ENCODE data around the gene HSPA1B.
"Not testable (repeated sequence)": the region's sequence is repeated elsewhere in the genome, so short reads cannot be mapped to it uniquely, and the experiment has no call there.

Gene HSPA1B

DNA sequence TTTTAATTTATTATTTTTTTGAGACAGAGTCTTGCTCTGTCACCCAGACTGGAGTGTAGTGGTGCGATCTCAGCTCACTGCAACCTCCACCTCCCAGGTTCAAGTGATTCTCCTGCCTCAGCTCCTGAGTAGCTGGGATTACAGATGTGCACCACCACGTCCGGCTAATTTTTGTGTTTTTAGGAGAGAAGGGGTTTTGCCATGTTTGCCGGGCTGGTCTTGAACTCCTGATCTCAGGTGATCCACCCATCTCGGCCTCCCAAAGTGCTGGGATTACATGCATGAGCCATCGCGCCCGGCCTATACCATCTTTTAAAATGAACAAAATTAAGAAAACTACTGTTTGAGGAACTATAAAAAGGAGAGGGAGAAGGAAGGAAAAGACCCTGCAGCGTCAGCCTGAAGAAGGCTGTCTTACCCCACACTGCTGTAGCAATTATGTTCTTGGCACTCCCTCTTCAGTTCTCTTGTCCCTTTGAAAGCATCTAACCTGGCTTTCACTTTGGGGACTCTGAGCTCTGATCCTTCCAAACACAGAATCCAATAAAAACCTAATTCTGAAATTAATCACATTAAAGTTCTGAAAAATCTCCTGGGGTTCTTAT lies 3.8 kb upstream of the HSPA1B start:
- DNase-seq (ENCODE audit: extremely low spot score, insufficient read length, low read depth); FAIRE-seq: not testable (repeated sequence)

DNA sequence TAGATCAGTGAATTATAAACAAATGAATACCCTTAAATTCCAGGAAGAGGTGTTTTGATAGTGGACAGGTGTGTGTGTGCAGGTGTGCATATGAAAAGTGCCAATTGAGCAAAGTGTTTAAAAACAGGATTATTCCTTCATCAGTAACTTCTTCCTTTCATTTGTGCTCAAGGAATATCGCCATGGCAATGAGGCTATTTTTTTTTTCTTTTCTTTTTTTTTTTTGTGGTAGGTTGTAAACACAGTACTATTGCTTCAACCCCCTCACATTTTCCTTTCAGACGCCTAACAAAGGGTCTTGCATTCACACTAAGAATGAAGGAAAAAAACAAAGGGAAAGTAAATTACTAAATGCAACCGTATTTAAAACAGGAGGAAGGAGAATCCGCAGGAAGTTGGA lies 2.0 kb upstream of the HSPA1B start:
- FAIRE-seq (no peak), DNase-seq (ENCODE audit: extremely low spot score, insufficient read length, low read depth) (no peak)

DNA sequence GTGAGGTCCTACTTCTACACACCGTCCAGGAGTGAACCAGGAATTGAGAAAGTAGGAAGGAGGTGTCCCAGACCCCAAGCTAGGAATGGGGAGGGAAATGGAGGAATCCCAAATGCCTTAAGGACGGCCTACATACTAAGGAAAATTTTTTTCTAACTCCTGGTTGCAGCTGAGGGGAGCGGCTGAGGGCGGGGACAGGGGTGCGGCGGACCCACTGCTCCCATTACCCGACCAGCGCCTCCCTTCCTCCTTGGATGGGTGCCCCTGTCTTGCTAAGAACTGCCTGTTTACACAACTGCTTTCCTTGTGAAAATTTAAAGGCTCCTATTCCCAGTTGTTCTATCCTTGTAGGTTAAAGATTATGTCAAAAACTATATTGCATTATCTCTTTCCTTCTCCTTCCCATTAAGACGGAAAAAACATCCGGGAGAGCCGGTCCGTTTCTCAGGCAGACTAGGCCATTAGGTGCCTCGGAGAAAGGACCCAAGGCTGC lies 699 bp upstream of the HSPA1B start:
- peak; percentile 12 for FAIRE-seq
- no peak for DNase-seq (ENCODE audit: extremely low spot score, insufficient read length, low read depth)

GRCh38 chr6:31829633-31830283 lies 2.2 kb downstream of the HSPA1B start:
- FAIRE-seq (no peak), DNase-seq (ENCODE audit: extremely low spot score, insufficient read length, low read depth) (no peak)

DNA sequence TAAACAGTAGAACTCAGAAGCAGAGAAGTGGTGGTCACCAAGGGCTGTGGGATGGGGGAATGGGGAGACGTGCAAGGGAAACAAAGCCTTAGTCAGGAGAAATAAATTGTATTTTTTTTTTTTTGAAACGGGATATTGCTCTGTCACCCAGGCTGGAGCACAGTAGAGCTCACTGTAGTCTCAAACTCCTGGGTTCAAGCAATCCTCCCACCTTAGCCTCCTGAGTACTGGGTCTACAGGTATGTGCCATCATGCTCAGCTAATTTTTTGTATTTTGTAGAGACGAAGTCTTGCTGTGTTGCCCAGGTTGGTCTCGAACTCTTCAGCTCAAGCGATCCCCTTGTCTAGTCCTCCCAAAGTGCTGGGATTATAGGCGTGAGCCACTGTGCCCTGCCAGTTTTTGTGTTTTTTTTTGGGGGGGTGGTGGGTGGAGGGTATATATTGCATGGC lies 3.4 kb downstream of the HSPA1B start:
- DNase-seq (ENCODE audit: extremely low spot score, insufficient read length, low read depth) (no peak), FAIRE-seq (no peak)

- no peak for FAIRE-seq
- no peak for DNase-seq (ENCODE audit: extremely low spot score, insufficient read length, low read depth)
Measured at GRCh38 chr6:31831350-31832215, 4.0 kb downstream of the HSPA1B start.

- FAIRE-seq (peak; percentile 73), DNase-seq (ENCODE audit: extremely low spot score, insufficient read length, low read depth) (peak; percentile 77)
Measured at GRCh38 chr6:31834367-31835250, 7.1 kb downstream of the HSPA1B start.

- no peak for DNase-seq (ENCODE audit: extremely low spot score, insufficient read length, low read depth)
- FAIRE-seq = no peak
Measured at GRCh38 chr6:31836047-31836473, 8.5 kb downstream of the HSPA1B start.

DNA sequence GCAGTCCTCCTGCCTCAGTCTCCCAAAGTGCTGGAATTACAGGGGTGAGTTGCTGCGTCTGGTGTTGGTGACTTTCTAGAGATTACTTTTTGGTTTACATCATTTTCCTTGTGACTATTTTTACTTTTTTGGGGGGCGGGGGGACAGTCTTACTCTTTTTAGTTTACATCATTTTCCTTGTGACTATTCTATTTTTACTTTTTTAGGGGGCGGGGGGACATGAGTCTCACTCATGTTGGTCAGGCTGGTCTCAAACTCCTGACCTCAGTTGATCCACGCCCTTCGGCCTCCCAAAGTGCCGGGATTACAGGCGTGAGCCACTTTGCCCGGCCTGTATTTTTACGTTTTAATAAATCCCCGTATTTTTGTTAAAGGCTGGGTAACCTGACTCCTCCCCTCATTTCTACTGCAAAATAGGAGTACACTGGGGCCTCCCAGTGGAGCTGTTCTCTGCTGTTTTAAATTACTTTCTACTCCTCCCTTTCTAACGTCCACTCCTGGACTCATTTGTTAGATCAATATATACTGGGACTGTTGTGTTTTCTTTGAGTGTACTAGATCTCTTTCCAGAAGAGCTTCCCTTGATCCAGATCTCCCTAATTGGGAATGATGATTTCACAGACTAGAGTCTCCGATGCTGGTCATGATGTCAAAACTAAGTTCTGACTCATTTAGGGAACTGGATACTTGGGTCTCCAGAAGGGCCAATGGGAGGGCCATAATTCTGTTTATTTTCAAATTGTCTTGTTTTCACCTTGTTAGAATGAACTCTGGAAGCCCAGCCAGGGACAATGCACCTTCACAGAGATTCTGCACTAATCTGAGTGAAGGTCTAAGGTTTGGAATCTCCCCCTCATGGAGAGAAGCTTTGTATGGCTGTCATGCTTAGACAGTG lies 9.2 kb downstream of the HSPA1B start:
- FAIRE-seq (no peak), DNase-seq (ENCODE audit: extremely low spot score, insufficient read length, low read depth) (no peak)

GRCh38 chr6:31837369-31838113 lies 10.0 kb downstream of the HSPA1B start:
- DNase-seq (ENCODE audit: extremely low spot score, insufficient read length, low read depth) = no peak

DNA sequence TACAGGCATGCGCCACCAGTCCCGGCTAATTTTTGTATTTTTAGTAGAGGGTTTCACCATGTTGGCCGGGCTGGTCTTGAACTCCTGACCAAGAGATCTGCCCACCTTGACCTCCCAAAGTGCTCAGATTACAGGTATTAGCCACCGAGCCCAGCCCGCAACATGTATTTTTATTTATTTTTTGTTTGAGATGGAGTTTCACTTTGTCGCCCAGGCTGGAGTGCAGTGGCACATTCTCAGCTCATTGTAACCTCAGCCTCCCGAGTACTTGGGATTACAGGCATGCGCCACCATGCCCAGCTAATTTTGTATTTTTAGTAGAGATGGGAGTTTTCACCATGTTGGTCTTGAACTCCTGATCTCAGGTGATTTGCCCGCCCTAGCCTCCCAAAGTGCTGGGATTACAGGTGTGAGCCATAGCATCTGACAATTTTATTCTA lies 10.6 kb downstream of the HSPA1B start:
- not testable (repeated sequence) for FAIRE-seq; DNase-seq (ENCODE audit: extremely low spot score, insufficient read length, low read depth)

More at GRCh38 chr6:31837369-31838113, 10.0 kb downstream of the HSPA1B start:
- no peak for FAIRE-seq

DNA sequence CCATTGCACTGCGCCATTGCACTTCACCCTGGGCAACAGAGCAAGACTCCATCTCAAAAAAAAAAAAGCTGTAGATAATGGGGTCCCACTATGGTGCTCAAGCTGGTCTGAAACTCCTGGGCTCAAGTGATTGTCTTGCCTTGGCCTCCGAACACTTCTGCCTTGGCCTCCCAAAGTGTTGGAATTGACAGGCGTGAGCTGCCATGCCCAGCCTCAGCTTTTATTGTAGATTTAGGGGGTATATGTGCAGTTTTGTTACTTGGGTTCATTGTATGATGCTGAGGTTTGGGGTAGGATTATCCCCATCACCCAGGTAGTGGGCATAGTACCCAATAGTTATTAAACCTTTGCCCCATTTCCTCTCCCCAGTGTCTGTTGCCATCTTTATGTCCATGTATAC lies 11.4 kb downstream of the HSPA1B start:
- DNase-seq (ENCODE audit: extremely low spot score, insufficient read length, low read depth) = no peak

DNA sequence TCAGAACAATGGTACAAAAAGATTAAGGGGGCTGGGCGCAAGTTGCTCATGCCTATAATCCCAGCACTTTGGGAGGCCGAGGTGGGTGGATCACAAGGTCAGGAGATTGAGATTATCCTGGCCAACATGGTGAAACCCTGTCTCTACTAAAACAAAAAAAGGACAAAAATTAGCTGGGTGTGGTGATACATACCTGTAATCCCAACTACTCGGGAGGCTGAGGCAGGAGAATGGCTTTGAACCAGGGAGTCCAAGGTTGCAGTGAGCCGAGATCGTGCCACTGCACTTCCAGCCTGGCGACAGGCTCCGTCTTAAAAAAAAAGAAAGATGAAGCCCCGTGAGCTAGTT lies 12.2 kb downstream of the HSPA1B start:
- not testable (repeated sequence) for FAIRE-seq; DNase-seq (ENCODE audit: extremely low spot score, insufficient read length, low read depth)

More for the DNA sequence above, 11.4 kb downstream of the HSPA1B start:
- FAIRE-seq = no peak

- DNase-seq (ENCODE audit: extremely low spot score, insufficient read length, low read depth) (no peak), FAIRE-seq (no peak)
Measured at GRCh38 chr6:31842053-31842452, 14.5 kb downstream of the HSPA1B start.

- DNase-seq (ENCODE audit: extremely low spot score, insufficient read length, low read depth) (no peak), FAIRE-seq (no peak)
Measured at GRCh38 chr6:31844507-31844906, 17.0 kb downstream of the HSPA1B start.

GRCh38 chr6:31847276-31847978 lies 19.9 kb downstream of the HSPA1B start:
- DNase-seq (ENCODE audit: extremely low spot score, insufficient read length, low read depth) (no peak), FAIRE-seq (no peak)

- FAIRE-seq = no peak
Measured at GRCh38 chr6:31850765-31851484, 23.4 kb downstream of the HSPA1B start.

More at GRCh38 chr6:31850765-31851484, 23.4 kb downstream of the HSPA1B start:
- DNase-seq (ENCODE audit: extremely low spot score, insufficient read length, low read depth) = no peak

Data from GM18507 (cell line).